H7 (cell line): ENCODE measurements around the gene IKZF3. TPM values are rescaled to one million over a fixed set of nuclear protein-coding genes. Genes with fewer than 3 reads are reported as not detected.

Experiments
- DNase-seq: peaks from one replicate; pipeline ENCODE4 v3.0.0; 2012
- H3K27me3 ChIP-seq: 2 replicates; pipeline ENCODE4 v1.6.0; 2011; ENCODE audit warnings: mild to moderate bottlenecking, low read length; ENCODE audit not compliant: control insufficient read depth, insufficient read depth
- H3K36me3 ChIP-seq: replicated peaks from 2 replicates; pipeline ENCODE4 v1.5.1; 2011; ENCODE audit warnings: low read length; ENCODE audit not compliant: control insufficient read depth, insufficient read depth
- H3K4me3 ChIP-seq: 2 replicates; pipeline ENCODE4 v1.5.1; 2011; ENCODE audit warnings: low read depth, mild to moderate bottlenecking, control low read depth, low read length, moderate library complexity; ENCODE audit not compliant: insufficient read depth
- total RNA-seq: library from RNA; depleted of rRNA; stranded (reverse); fragments of >200 nt; shearing (Covaris generic); gene quantifications from 2 replicates; pipeline ENCODE4 v1.2.3, GENCODE V29; 2014

IKZF3 gene
- total RNA-seq, 1 experiment from 2014 or later = 0.10 TPM

DNA sequence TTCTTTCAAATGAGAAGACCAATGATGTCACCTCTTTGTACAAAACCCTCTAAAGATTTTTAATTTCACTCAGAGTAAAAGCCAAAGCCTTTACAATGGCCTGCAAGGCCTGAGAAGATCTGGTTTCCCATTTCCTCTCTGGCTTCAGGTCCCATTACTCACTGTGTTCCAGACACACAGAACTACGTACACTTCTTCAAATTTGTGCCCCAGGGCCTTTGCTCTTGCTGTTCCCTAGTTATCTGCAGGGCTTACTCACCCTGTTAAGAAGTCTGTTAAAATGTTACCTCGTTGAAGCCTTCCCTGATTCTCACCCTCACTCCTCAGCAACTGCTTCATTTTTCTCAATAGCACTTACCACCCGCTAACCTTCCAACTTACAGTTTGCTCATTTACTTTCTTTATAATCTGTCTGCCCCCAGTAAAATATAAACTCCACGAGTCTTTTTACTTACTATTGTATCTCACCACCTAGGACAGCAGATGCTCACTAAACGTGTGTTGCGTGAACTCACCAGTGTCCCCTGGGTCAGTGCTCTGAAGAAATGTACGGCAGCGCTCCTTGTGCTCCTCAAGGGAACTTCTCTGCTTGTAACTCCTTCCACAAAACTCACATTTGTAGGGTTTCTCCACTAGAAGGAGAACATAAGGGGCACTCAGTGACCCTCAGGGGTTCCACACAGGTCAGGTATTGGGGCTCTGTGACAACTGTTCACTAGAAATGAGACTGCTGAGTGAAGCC lies 76.2 kb downstream of the IKZF3 start:
- Histone ChIP-seq H3K4me3 (no peak overlapping the region), H3K36me3 (no peaks in the 10 kb centered on the region), H3K27me3 (no peaks in the 10 kb centered on the region)
- DNase-seq = no peak

DNA sequence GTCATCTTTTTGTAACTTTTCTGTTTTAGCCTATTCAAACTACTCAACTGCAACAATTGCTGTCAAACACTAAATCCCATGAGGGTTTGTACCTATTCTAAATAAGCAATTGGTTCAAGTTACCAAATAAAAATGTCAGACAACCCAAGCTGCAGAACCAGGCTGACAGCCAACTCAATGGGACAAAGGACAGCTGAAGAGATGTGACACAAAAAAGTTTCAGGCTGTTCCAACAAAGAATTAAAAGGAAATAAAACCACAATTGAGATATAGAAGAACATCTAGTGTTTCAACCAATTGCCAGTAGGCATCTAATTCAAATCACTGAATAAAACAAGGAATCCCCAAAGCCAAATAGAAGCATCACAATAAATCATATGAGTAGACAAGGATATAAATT lies 77.1 kb downstream of the IKZF3 start:
- no peaks in the 10 kb centered on the region for H3K27me3 ChIP-seq
- no peaks in the 10 kb centered on the region for H3K36me3 ChIP-seq
- DNase-seq = no peak
- no peak overlapping the region for H3K4me3 ChIP-seq

DNA sequence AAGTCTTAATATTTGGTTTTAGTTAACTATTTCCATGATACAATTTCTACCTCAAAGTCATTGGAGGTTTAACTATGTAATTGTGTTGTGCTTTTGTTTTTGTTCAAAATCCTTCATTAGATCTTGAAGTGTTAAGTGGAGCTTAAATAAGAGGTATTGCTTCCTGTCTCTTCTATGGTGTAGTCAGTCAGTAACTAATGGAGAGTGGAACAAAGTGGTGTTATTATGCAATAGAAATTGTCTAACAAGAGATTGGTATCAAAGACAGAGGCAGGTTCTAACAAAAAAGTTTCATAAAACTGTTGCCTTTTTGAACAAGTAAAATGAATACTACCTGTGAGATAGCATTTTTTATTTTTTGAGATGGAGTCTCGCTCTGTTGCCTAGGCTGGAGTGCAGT lies 81.1 kb downstream of the IKZF3 start:
- H3K36me3 ChIP-seq = no peaks in the 10 kb centered on the region
- DNase-seq = no peak
- H3K4me3 ChIP-seq = no peak overlapping the region
- no peaks in the 10 kb centered on the region for H3K27me3 ChIP-seq

DNA sequence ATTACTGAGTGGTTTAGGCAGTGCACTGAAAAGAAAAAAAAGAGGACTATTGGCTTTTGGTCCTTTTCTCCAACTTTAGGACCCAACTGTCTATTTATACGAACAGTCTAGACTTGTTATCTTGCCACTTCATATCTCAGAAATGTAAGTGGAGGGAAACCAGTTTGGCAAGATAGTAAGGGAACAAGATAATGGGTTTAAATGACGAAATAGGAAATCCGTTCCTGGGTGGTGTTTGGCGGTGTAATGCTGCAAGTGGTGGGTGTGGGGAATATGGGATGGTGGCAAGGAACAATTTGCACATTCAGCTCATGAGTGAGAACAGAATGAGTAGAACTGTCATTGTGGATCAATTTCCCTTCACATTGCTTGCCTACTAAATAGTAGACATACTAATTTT lies 81.6 kb downstream of the IKZF3 start:
- DNase-seq = no peak
- H3K36me3 ChIP-seq = no peaks in the 10 kb centered on the region
- H3K27me3 ChIP-seq = no peaks in the 10 kb centered on the region
- no peak overlapping the region for H3K4me3 ChIP-seq

DNA sequence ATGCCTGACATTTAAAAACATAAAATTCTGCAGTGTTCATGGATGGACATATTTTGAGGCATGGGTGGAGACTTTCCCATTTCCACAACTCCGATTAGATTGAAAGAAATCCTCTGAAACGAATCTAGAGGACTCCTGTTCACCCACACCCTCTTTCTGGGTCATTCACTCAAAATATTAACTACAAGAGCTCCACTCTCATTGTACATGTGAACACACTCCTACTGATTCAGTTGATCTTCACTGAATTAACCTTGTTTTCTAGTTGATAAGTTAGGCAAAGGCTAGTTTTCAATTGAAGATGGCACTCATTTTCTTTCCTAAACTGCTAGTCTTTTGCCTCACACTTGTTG lies 82.3 kb downstream of the IKZF3 start:
- Histone ChIP-seq H3K4me3 (no peak overlapping the region), H3K27me3 (no peaks in the 10 kb centered on the region), H3K36me3 (no peaks in the 10 kb centered on the region)
- DNase-seq = no peak

DNA sequence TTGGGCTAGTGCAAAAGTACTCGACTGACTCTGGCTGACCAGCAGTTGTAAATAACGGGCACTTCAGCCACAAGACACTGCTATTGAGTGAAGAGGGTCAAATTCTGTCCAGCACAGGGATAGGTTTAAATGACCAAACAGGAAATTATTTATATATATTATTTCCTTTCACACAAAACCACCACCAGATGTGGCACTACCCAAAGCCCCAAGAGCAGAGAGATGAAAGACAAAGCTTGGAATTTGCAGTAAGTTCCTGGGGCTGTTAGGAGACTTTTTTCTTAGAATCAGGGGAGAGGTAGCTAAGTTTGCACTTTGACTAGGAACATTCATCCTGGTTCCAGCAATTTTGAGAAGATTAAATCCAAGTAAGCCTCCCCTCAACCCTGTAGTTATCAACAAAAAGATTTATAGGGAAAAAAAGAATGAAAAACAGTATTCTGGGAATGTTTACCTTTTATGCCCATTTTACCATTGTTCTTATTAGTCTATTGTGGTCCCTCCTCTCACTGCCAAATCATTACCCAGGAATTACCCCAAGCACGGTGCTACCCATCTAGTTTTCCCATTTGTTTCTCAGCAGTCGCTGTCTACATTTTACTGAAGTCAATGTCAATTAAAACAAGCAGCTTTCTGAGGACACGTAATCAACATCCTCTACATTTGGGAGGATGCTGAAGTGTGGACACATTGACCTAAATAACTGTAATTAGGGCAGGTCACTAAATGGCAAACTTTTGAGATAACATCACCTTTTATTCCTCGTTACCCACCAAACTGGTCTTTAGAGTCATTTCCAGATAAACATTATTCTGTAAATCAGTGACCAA lies 82.9 kb downstream of the IKZF3 start:
- Histone ChIP-seq H3K36me3 (no peaks in the 10 kb centered on the region), H3K4me3 (no peak overlapping the region), H3K27me3 (no peaks in the 10 kb centered on the region)
- no peak for DNase-seq

DNA sequence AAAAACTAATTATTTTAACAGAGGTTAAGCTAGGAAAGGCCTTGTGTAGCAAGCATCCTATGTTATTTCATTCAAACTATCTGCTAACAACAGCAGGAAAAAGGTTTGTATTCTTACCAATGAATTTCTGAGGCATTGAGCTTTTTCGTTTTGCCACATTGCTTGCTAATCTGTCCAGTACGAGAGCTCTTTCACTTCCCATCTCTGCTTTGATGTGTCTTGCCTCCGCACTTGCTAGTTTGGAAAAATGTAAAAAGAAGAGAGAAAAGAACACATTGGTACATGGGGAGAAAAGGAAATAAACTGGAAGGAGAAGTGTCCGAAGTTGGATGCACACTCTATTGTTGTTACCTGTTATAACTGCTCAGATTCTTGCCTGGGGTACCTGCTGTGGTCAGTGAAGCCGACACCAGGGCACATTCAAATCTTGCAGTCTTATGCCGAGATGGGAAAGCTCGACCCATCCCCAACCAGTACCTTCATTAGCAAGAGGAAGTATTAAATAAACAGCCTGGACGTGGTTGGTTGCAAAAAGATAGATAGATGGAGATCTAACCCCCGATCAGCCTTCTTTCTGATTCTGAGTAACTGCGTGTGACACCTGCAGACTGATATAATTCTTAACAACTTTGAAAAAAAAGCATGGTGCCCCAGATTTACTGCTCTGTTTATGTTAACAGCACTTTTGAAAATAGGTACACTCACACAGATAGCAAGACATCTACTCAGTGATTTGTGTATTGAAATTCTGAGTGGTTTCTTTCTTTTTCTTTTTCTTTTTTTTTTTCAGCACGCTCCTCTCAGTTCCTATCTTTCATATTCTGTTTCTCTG lies 86.4 kb downstream of the IKZF3 start:
- Histone ChIP-seq H3K36me3 (no peaks in the 10 kb centered on the region), H3K4me3 (no peak overlapping the region), H3K27me3 (no peaks in the 10 kb centered on the region)
- DNase-seq = no peak

DNA sequence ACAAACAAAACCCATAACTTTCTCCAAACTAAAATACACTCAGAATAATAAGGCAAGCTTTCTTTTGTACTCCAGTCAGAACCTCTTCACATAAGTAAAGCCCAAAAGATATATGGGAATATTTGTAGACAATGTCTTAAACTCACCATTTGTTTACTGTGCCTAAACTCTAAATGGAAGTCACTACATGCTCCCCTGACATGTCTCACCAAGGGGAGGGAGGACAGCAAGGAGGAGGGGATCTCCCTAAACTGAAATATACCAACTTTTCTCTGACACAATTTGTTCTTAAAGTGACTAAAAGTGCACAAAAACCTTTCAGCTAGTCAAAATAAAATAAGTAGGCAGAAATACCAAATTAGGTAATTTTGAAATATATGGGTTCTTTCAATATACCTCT lies 87.9 kb downstream of the IKZF3 start:
- no peak overlapping the region for H3K4me3 ChIP-seq
- no peaks in the 10 kb centered on the region for H3K36me3 ChIP-seq
- no peaks in the 10 kb centered on the region for H3K27me3 ChIP-seq
- no peak for DNase-seq

DNA sequence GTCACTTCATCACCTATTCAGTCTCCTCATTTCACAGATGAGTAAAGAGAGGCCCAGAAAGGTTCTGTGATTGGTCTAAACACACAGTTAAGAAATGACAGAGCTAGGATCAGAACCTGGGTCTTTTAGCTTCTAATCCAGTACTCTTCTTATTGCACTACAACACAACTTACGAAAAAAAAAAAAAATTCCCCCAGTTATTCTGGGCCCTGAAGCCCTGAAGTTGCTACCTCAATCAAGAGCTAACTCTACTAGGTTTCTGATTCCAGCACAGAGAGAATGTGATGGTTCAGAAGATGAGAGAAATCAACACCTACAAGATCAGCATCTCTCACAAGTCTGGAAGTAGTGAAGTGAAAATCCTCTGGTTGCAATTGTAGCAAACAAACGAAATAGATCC lies 89.1 kb downstream of the IKZF3 start:
- no peak overlapping the region for H3K4me3 ChIP-seq
- H3K36me3 ChIP-seq = no peaks in the 10 kb centered on the region
- H3K27me3 ChIP-seq = no peaks in the 10 kb centered on the region
- DNase-seq = no peak

DNA sequence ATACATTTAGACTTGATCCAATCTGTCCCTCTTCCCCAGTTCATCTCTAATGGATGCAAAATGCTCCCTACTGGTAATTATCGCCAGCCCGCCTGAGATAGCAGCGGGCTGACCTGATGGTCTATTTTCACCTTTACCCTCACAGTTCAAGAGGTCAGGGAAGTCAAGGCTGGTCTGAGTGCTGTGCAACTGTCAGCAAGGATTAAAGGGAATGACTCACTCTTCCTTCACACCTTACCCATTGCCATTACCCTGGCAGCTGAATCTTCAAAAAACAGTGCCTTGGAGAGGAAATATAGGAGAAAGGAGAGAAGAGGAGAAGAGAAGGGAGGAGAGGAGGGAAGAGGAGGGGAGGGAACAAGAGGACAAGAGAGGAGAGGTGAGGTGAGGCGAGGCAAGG lies 90.1 kb downstream of the IKZF3 start:
- DNase-seq = no peak
- H3K4me3 ChIP-seq = no peak overlapping the region
- no peaks in the 10 kb centered on the region for H3K36me3 ChIP-seq
- H3K27me3 ChIP-seq = no peaks in the 10 kb centered on the region

DNA sequence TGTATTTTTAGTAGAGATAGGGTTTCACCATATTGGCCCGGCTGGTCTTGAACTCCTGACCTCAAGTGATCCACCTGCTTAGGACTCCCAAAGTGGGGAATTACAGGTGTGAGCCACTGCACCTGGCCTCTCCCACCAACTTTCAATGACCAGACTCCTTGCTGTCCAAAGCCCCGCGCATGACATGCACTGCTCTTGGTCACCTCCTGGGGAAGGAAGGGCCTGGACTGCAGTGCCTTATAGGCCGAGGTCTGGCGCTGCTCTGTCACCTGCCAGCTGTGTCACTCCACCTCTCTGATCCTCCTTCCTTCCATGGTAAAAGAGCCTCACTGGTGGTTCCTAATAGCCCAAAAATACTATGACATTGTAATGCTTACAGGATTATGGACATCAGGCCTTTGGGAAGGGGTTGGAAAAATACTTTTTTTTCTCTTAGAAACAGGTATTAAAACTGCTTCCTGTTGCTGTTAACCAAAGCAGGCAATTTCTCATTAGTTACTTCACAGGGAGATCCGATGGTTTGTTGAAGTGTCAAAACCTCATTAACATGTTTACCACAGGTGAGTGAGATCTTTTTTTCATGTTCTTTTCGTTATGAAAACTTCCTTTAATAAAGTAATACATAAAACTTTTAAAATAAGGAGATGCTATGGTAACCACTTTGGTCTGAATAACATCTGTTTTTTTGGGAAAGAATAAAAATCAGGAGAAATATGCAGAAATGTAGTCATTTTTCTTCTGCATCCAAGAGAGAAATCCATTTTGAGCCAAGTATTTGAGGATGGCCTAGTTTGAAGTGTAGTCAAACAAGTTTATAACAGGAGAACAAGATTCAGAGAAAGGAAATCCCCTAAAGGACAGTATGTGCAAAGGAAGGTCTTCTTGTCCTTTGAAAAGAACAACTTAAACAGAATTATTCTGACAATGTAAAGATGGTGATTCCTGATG lies 90.9 kb downstream of the IKZF3 start:
- no peak overlapping the region for H3K4me3 ChIP-seq
- H3K36me3 ChIP-seq = no peaks in the 10 kb centered on the region
- no peak for DNase-seq
- H3K27me3 ChIP-seq = no peaks in the 10 kb centered on the region

DNA sequence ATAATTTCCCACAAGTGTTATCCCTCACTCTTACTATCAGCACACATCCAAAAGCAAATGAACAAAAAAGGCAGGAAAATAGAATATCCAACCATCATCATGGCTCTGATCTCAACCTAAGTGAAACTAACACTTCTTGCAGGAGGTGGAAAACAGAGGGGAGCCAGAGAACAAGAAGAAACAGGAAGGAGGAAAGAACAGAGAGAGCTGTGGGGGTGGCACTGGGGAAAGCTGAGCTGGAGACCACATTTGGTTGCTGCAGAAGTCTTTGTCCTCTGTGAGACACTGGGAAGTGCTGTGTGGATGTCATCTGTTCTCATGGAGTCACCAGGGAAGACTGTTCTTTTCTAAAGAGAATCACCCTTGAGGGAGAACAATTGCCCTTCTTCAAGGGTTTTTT lies 91.7 kb downstream of the IKZF3 start:
- no peak for DNase-seq
- no peaks in the 10 kb centered on the region for H3K27me3 ChIP-seq
- no peaks in the 10 kb centered on the region for H3K36me3 ChIP-seq
- no peak overlapping the region for H3K4me3 ChIP-seq

DNA sequence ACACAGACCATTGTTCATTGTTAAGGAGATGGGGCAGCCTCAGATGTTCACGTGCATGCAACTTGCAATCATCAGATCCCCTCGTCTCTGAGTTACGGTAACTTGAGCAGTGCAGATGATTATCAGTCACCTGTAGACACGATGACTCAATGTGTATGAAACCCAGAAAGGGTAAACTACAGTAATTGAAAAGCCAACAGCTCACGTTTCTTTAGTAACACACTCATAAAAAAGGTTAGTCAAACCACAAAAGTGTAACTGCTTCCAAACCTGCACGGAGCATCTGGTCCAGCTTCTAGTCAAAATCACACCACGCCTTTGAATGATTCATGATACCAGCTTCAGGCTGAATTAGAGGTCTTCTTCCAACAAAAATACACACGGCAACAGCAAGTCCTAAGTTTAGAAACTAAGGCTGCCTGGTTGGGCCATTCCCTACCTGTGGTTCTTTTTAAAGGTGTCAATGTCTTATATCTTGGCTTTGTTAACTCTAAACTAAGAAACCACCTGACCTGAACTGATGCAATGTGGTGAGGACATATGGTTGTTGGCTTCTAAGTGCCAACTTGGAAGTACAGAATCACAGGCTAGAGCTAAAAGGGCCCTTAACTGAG lies 94.0 kb downstream of the IKZF3 start:
- H3K36me3 ChIP-seq = no peaks in the 10 kb centered on the region
- no peaks in the 10 kb centered on the region for H3K27me3 ChIP-seq
- no peak overlapping the region for H3K4me3 ChIP-seq
- no peak for DNase-seq

DNA sequence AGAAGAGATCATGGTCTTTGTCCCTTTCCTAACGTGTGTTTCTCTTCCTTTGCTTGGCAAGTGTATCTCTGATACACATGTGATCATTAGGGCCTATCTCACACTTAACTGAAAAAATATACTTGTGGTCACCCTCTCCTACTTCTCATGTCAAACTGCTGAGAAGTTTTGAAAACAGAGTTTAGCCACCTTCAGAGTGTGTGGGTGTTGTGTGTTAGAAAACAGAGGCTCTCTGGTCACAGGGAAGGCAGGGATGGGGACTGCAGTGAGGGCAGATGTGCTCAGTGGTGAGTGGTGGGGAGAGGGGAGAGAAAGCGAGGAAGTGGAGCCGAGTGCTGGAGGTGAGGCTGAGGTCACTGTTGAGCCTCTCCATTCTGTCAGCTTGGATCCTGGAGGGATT lies 97.0 kb downstream of the IKZF3 start:
- no peak for DNase-seq
- no peaks in the 10 kb centered on the region for H3K27me3 ChIP-seq
- H3K4me3 ChIP-seq = no peak overlapping the region
- no peaks in the 10 kb centered on the region for H3K36me3 ChIP-seq
